Suprapubic skin (tissue), 4 donors: ENCODE data around the gene LPAR3. TPM values are rescaled to one million over a fixed set of nuclear protein-coding genes. Genes with fewer than 3 reads are reported as not detected.

Experiments used
- DNase-seq, 2 donors: peaks; one replicate each; pipeline ENCODE4 v3.0.0-alpha.2; 2019; ENCODE audit warnings: low spot score in 2 of 2
- H3K27ac ChIP-seq: fragments of 200-600 bp; sonication (generic); one replicate; pipeline ENCODE4 v1.5.1; 2019
- H3K27me3 ChIP-seq: fragments of 200-600 bp; sonication (generic); one replicate; pipeline ENCODE4 v1.5.1; 2019
- H3K36me3 ChIP-seq: fragments of 200-600 bp; sonication (generic); one replicate; pipeline ENCODE4 v1.5.1; 2019
- H3K4me1 ChIP-seq: fragments of 200-600 bp; sonication (generic); one replicate; pipeline ENCODE4 v1.5.1; 2019
- H3K4me3 ChIP-seq: fragments of 200-600 bp; sonication (generic); one replicate; pipeline ENCODE4 v1.5.1; 2019; ENCODE audit warnings: mild to moderate bottlenecking
- H3K9me3 ChIP-seq: fragments of 200-600 bp; sonication (generic); one replicate; pipeline ENCODE4 v1.5.1; 2019
- CTCF ChIP-seq, 2 donors: fragments of 200-600 bp in 1 of 2; fragments of 450-650 bp in 1 of 2; sonication (generic) in 1 of 2; IDR thresholded peaks; one replicate each; pipeline ENCODE4 v1.5.1; 2016 to 2019; ENCODE audit warnings: antibody characterized with exemption in 2 of 2, mild to moderate bottlenecking in 1 of 2, moderate library complexity in 1 of 2
- EP300 ChIP-seq: sonication (generic); formaldehyde crosslinking; IDR thresholded peaks from one replicate; pipeline ENCODE4 v1.6.1; 2017; ENCODE audit warnings: antibody characterized with exemption
- POLR2A ChIP-seq, 2 donors: fragments of 450-650 bp; IDR thresholded peaks; one replicate each; pipeline ENCODE4 v1.6.1; 2017; ENCODE audit warnings: antibody characterized with exemption in 2 of 2, mild to moderate bottlenecking in 2 of 2, moderate library complexity in 2 of 2
- POLR2AphosphoS5 ChIP-seq, 3 donors: sonication (generic); formaldehyde crosslinking; IDR thresholded peaks; one replicate each; pipeline ENCODE4 v1.6.1; 2017; ENCODE audit warnings: antibody characterized with exemption in 3 of 3
- WGBS: methylation state at CpG from one replicate; pipeline ENCODE4 v1.1.5; 2018; 5-methylcytosine and 5-hydroxymethylcytosine counted together
- total RNA-seq, 4 donors: library from RNA; depleted of rRNA; stranded (reverse); fragments of >200 nt; gene quantifications; one replicate each; pipeline ENCODE4 v1.1.0, GENCODE V29; 2016

Gene LPAR3
- total RNA-seq, 4 donors from 2014 or later = 13.9 to 25.1 (median 17.7) TPM

- no peak overlapping the region for H3K4me3 ChIP-seq
- 12% methylated on average over 5 of the region's 6 CpGs for WGBS
- no peaks in the 10 kb centered on the region for H3K27me3 ChIP-seq
Measured at GRCh38 chr1:84772428-84772943, 120.5 kb downstream of the LPAR3 start.

GRCh38 chr1:84771895-84772294, 121.1 kb downstream of the LPAR3 start:
- no peaks in the 10 kb centered on the region for H3K36me3 ChIP-seq
- H3K4me1 ChIP-seq = peaks cover 12% of the 10 kb centered on the region
- WGBS = 92% methylated on average over 2 of the region's 2 CpGs
- no peak overlapping the region for H3K27ac ChIP-seq
- H3K27me3 ChIP-seq = no peaks in the 10 kb centered on the region
- no peak overlapping the region for H3K4me3 ChIP-seq
- no peak for DNase-seq
- TF ChIP-seq EP300 = no peak
- TF ChIP-seq POLR2A (IDR thresholded peaks at IDR 0.05) = no peak
- TF ChIP-seq CTCF (IDR thresholded peaks at IDR 0.05) = no peak
- H3K9me3 ChIP-seq = no peaks in the 10 kb centered on the region

More at GRCh38 chr1:84772428-84772943, 120.5 kb downstream of the LPAR3 start:
- TF ChIP-seq CTCF (IDR thresholded peaks at IDR 0.05) (peak; percentile 65 to 85), EP300 (no peak), POLR2AphosphoS5 (IDR thresholded peaks at IDR 0.05) (no peak)
- peaks cover 12% of the 10 kb centered on the region for H3K4me1 ChIP-seq
- DNase-seq = peak in 1 of 2 donors; percentile 86
- H3K27ac ChIP-seq = no peak overlapping the region
- no peaks in the 10 kb centered on the region for H3K36me3 ChIP-seq
- no peaks in the 10 kb centered on the region for H3K9me3 ChIP-seq

- no peak for DNase-seq
- Histone ChIP-seq H3K9me3 (no peaks in the 10 kb centered on the region), H3K4me3 (no peak overlapping the region), H3K36me3 (no peaks in the 10 kb centered on the region), H3K4me1 (peaks cover 12% of the 10 kb centered on the region), H3K27me3 (peaks cover 4% of the 10 kb centered on the region), H3K27ac (no peak overlapping the region)
- TF ChIP-seq EP300 = no peak
- 77% methylated on average over 2 of the region's 2 CpGs for WGBS
Measured at GRCh38 chr1:84770481-84770880, 122.5 kb downstream of the LPAR3 start.

GRCh38 chr1:84769636-84770035, 123.4 kb downstream of the LPAR3 start:
- DNase-seq = no peak
- no peak for TF ChIP-seq CTCF (IDR thresholded peaks at IDR 0.05)
- TF ChIP-seq POLR2AphosphoS5 (IDR thresholded peaks at IDR 0.05) = no peak
- no peak for TF ChIP-seq POLR2A (IDR thresholded peaks at IDR 0.05)
- no peak for TF ChIP-seq EP300
- Histone ChIP-seq H3K4me1 (peaks cover 12% of the 10 kb centered on the region), H3K4me3 (no peak overlapping the region), H3K27ac (no peak overlapping the region), H3K9me3 (no peaks in the 10 kb centered on the region), H3K27me3 (peaks cover 11% of the 10 kb centered on the region), H3K36me3 (no peaks in the 10 kb centered on the region)
- WGBS = 61% methylated on average over 1 of the region's 1 CpG

- H3K27me3 ChIP-seq = peaks cover 15% of the 10 kb centered on the region
- peaks cover 12% of the 10 kb centered on the region for H3K4me1 ChIP-seq
- DNase-seq = no peak
- no peaks in the 10 kb centered on the region for H3K36me3 ChIP-seq
- H3K4me3 ChIP-seq = no peak overlapping the region
- TF ChIP-seq CTCF (IDR thresholded peaks at IDR 0.05) (no peak), POLR2AphosphoS5 (IDR thresholded peaks at IDR 0.05) (no peak), POLR2A (IDR thresholded peaks at IDR 0.05) (no peak), EP300 (no peak)
- no peaks in the 10 kb centered on the region for H3K9me3 ChIP-seq
- H3K27ac ChIP-seq = no peak overlapping the region
Measured at GRCh38 chr1:84768634-84769033, 124.4 kb downstream of the LPAR3 start.
